HuH-7 (cell line): ENCODE data around the gene HES1.

Source experiments
- DNase-seq: peaks from one replicate; pipeline ENCODE4 v3.0.0; 2011; ENCODE audit warnings: low spot score

The HES1 gene

DNA sequence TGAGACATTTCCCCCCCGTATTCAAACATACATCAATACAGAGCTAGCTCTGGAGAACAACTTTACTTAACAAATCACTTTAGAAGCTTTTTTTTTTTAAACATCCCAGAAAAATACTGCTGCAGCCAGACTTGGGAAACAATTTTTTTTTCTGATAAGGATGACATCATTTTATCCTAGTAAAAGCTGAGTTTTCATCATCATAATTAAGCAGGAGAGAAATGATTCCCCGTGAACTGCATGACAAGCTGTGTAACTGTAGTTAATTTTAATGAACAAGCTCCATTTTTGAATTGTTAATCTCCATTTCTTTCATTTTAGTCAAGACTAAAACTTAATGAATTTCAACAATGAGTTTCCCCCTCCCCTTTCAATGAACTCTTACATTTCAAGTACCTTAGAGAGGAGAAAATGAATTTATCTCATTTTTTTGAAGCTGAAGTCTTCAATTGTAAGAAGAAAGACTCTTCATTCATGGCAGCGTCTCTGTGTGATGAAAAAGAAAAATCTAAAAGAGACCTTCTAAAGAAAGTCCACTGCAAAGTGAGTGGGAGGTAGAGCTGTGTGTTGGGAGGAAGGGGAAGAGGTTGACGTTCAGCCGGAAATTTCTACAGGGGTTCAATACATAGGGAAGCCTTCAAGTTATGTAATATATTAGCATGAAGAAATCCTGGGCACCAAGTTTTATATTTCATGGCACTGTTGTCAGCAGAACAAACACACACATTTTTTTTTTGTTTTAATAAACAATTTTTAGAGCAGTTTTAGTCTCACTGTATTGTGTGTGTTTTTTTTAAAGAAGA is 31.7 kb downstream of the HES1 start:
- DNase-seq: no peak

- DNase-seq: no peak
Observed at GRCh38 chr3:194168994-194169393, 33.0 kb downstream of the HES1 start.

DNA sequence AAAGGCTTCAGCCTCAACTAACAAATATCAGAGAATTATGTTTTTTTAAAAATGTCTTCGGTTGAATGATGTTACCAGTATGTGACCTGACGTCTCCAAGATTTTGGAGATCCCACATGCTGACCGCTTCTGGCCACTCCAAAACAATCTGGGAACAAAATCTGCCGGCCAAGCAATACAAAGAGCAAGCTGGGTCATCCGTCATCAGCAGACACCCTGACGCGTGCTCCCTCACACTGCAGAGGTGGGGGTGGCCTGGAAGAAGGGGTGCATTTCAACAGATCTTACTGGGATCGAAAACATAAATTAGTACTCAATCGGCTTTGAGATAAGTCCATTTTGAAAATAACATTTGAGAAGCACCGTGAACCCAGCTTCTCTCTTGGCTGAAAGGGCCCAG is 33.6 kb downstream of the HES1 start:
- no peak for DNase-seq

DNA sequence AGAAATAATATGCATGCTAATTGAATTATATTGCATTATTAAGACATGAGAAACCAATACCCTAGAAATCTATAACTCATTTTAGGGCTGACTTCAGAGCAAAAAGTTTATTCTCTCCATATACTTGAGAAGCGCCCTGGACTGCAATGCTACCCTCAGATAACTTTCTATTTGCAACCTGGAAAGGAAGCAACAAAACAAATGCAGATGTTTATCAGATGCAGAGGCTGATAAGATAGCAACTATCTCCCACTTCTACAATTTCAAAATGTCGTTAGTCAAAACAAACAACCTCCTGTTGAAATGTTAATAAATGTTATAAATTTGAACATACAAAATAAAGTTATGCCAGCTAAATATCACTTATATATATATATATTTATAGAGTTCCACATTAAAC is 34.8 kb downstream of the HES1 start:
- no peak for DNase-seq

GRCh38 chr3:194174406-194174805 is 38.5 kb downstream of the HES1 start:
- no peak for DNase-seq

GRCh38 chr3:194174980-194175379 is 39.0 kb downstream of the HES1 start:
- DNase-seq: no peak

- no peak for DNase-seq
Observed at GRCh38 chr3:194176274-194176991, 40.5 kb downstream of the HES1 start.

DNA sequence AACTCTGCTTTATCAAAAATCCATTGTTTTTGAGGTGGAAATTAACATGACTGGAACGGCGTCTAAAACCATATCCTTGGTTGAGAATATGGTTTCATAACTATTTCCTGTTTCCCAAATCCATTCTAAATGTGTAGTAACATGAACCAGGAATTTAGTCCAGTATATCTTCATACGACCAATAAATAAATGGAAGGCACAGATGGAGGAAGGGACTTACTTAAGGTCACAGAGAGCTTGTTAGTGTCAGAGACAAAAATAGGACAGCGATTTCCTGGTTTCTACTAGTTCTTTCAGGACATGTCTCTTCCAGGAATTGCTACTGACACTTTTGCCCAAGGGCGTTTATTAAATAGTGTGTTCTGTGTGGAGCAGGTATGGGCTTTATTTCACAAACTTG is 41.2 kb downstream of the HES1 start:
- no peak for DNase-seq

- DNase-seq: no peak
Observed at GRCh38 chr3:194178128-194178527, 42.2 kb downstream of the HES1 start.

DNA sequence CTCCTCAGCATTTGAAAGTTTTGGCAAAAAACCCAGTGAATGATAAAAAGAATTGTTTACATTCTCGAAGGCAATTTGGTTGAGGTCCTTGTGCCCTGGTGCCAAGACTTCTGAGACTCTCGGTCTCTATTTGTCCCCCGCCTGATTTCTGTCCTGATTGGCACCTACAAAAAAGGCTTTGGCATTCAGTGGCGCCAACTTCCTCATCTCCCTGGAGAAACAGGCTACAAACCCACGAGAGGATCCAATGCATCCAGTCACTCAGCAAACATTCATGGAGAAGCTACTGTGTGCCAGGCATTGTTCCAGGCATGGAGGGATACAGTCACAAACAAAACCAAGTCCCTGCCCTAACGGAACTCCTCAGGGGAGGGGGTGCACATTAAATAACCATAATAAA is 42.7 kb downstream of the HES1 start:
- DNase-seq: no peak

GRCh38 chr3:194180570-194180969 is 44.6 kb downstream of the HES1 start:
- no peak for DNase-seq

DNA sequence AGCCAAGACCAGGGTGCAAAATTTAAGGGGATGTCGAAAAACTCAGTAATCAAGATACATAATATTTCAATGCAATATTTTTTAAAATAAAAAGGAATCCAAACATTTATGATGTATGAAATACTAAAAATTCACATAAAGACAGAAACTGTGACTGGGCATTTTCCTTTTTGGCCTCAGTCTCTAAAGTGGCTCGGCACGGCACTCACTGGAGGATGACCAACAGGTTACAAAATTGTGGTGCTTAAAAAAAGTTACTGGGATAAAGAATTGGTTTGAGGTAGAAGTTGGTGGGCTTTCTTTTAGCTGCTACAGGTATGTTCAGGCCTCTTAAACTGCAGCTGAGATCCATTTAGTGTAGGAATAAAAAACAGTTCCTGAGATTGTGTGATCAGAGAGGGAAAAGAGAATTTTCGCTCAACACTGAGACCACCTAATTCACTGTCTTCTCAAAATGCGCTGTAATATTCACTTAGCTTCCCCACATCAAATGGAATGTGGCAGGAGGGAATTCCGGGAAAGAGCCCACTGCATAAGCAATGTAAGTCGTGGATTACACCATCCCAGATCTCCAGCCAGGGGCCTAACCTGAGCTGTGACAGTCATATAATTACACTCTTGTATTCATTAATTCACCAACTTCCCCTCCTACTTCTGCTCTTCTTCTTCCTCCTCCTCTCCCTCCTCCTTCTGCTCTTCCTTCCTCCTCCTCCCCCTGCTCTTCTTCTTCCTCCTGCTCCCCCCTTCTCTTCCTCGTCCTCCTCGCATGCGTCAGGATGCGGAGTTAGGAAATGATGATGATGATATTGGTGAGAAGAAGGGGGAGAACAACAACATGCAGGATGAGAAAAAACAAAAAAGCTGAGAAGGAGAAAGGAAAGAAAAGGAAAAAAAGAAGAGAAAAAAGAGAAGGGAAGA is 45.9 kb downstream of the HES1 start:
- no peak for DNase-seq

GRCh38 chr3:194183271-194183670 is 47.3 kb downstream of the HES1 start:
- no peak for DNase-seq

DNA sequence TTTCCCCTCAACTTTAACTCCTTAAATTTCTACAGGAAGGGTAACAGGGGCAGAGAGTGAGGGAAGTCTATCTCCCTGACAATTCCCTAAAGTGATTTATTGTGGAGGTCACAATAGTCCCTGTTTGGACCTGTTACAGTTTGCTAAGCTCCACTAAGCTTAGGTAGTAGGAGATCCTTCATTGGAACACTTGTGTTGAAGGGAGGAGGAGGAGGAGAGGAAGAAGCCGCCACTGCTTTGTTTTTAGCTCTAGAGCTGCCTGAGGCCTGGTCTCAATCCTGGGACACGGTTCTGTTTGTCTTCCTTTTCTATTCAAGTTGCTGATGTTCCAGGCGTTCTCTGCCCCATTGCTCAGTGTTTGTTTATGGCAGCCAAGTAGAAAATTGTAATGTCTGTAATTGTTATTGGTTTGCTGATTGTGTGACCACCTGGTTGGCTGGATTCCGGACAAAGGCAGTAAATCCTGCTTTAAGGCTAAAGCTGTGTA is 48.4 kb downstream of the HES1 start:
- no peak for DNase-seq

GRCh38 chr3:194184801-194185200 is 48.9 kb downstream of the HES1 start:
- DNase-seq: no peak

DNA sequence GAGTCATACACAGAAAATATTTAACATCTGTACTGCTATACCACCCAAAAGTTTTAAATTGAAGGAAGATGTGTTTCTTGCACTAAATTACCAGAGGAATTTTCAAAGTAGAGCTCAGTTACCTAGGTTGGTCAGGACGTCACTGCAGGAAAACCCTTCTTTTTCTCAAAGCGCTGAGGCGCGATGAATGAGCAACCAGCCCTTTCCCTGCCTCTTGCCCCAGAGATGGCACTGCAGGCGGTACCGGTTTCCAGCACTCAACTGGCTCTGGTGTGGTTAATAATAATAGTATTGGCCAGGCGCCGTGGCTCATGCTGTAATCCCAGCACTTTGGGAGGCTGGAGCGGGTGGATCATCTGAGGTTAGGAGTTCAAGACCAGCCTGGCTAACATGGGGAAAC is 49.3 kb downstream of the HES1 start:
- DNase-seq: no peak

GRCh38 chr3:194187233-194187944 is 51.4 kb downstream of the HES1 start:
- no peak for DNase-seq
